IPS-18a (cell line): ENCODE measurements around the gene YRDC.
"Not testable (repeated sequence)": the region's sequence is repeated elsewhere in the genome, so short reads cannot be mapped to it uniquely, and the experiment has no call there.

ENCODE experiments used
- H3K27ac ChIP-seq: one replicate; pipeline ENCODE4 v1.5.1; 2013; ENCODE audit warnings: low read length
- H3K27me3 ChIP-seq: one replicate; pipeline ENCODE4 v1.6.1; 2013; ENCODE audit warnings: mild to moderate bottlenecking, low read length; ENCODE audit not compliant: control insufficient read depth, insufficient read depth
- H3K36me3 ChIP-seq: one replicate; pipeline ENCODE4 v1.6.1; 2013; ENCODE audit warnings: low read depth, low read length; ENCODE audit not compliant: control insufficient read depth
- H3K4me1 ChIP-seq: one replicate; pipeline ENCODE4 v1.6.1; 2013; ENCODE audit warnings: low read depth, low read length; ENCODE audit not compliant: control insufficient read depth
- H3K4me3 ChIP-seq: one replicate; pipeline ENCODE4 v1.5.1; 2013; ENCODE audit warnings: low read length
- H3K9ac ChIP-seq: one replicate; pipeline ENCODE4 v1.6.1; 2013; ENCODE audit warnings: mild to moderate bottlenecking, low read length, moderate library complexity
- H3K9me3 ChIP-seq: one replicate; pipeline ENCODE4 v1.6.1; 2013; ENCODE audit warnings: low read depth, low read length; ENCODE audit not compliant: control insufficient read depth

The YRDC gene

GRCh38 chr1:37793773-37794371 is 14.1 kb downstream of the YRDC start, which contains the start of gene MANEAL:
TSS of gene MANEAL (plus strand) at chr1:37793847. CDS start at chr1:37794183, 336 bp downstream.
- Histone ChIP-seq H3K4me1 (peaks cover 4% of the 10 kb centered on the region), H3K9ac (no peak within 1 kb of the TSS), H3K9me3 (no peaks in the 10 kb centered on the region), H3K27me3 (peaks cover 56% of the 10 kb centered on the region), H3K36me3 (no peaks in the 10 kb centered on the region), H3K4me3 (peak within 1 kb of the TSS; percentile 51), H3K27ac (no peak within 1 kb of the TSS)

- no peaks in the 10 kb centered on the region for H3K9me3 ChIP-seq
- no peak overlapping the region for H3K9ac ChIP-seq
- no peaks in the 10 kb centered on the region for H3K36me3 ChIP-seq
- H3K4me1 ChIP-seq = peaks cover 4% of the 10 kb centered on the region
- peak overlapping the region; percentile 51 for H3K4me3 ChIP-seq
- peaks cover 56% of the 10 kb centered on the region for H3K27me3 ChIP-seq
- H3K27ac ChIP-seq = no peak overlapping the region
These were observed 14.9 kb downstream of the YRDC start for GRCh38 chr1:37792943-37793686.

- H3K27me3 ChIP-seq = peaks cover 11% of the 10 kb centered on the region
- H3K9me3 ChIP-seq = no peaks in the 10 kb centered on the region
- no peaks in the 10 kb centered on the region for H3K36me3 ChIP-seq
- no peak overlapping the region for H3K4me3 ChIP-seq
- no peak overlapping the region for H3K27ac ChIP-seq
- no peaks in the 10 kb centered on the region for H3K4me1 ChIP-seq
- no peak overlapping the region for H3K9ac ChIP-seq
These were observed 25.5 kb downstream of the YRDC start for GRCh38 chr1:37782491-37782890.

GRCh38 chr1:37778654-37779053 is 29.4 kb downstream of the YRDC start:
- H3K4me3 ChIP-seq = no peak overlapping the region
- H3K27ac ChIP-seq = no peak overlapping the region
- no peaks in the 10 kb centered on the region for H3K9me3 ChIP-seq
- no peaks in the 10 kb centered on the region for H3K36me3 ChIP-seq
- peaks cover 5% of the 10 kb centered on the region for H3K27me3 ChIP-seq
- H3K9ac ChIP-seq = no peak overlapping the region
- no peaks in the 10 kb centered on the region for H3K4me1 ChIP-seq

GRCh38 chr1:37776946-37777516 is 31.0 kb downstream of the YRDC start:
- H3K36me3 ChIP-seq = no peaks in the 10 kb centered on the region
- H3K27ac ChIP-seq = no peak overlapping the region
- H3K9me3 ChIP-seq = no peaks in the 10 kb centered on the region
- no peak overlapping the region for H3K4me3 ChIP-seq
- no peaks in the 10 kb centered on the region for H3K4me1 ChIP-seq
- no peak overlapping the region for H3K9ac ChIP-seq
- peaks cover 5% of the 10 kb centered on the region for H3K27me3 ChIP-seq

- peaks cover 46% of the 10 kb centered on the region for H3K27me3 ChIP-seq
- not testable (repeated sequence) for H3K4me1 ChIP-seq, H3K36me3 ChIP-seq, H3K9ac ChIP-seq, H3K27ac ChIP-seq, H3K9me3 ChIP-seq, H3K4me3 ChIP-seq
These were observed 36.6 kb downstream of the YRDC start for GRCh38 chr1:37771440-37771839.

- no peak overlapping the region for H3K27ac ChIP-seq
- peaks cover 86% of the 10 kb centered on the region for H3K27me3 ChIP-seq
- H3K9ac ChIP-seq = no peak overlapping the region
- H3K4me3 ChIP-seq = no peak overlapping the region
- peaks cover 9% of the 10 kb centered on the region for H3K4me1 ChIP-seq
- H3K36me3 ChIP-seq = no peaks in the 10 kb centered on the region
- H3K9me3 ChIP-seq = no peaks in the 10 kb centered on the region
These were observed 40.5 kb downstream of the YRDC start for GRCh38 chr1:37767488-37767887.

GRCh38 chr1:37765916-37766664 is 41.9 kb downstream of the YRDC start:
- Histone ChIP-seq H3K36me3 (no peaks in the 10 kb centered on the region), H3K4me3 (peak overlapping the region; percentile 55), H3K27me3 (peaks cover 98% of the 10 kb centered on the region), H3K9me3 (no peaks in the 10 kb centered on the region), H3K9ac (no peak overlapping the region), H3K27ac (no peak overlapping the region), H3K4me1 (peaks cover 9% of the 10 kb centered on the region)

- H3K4me3 ChIP-seq = peak within 1 kb of the TSS; percentile 55
- peaks cover 98% of the 10 kb centered on the region for H3K27me3 ChIP-seq
These were observed 43.0 kb downstream of the YRDC start, which contains the start of gene EPHA10 for GRCh38 chr1:37764888-37765441. TSS of gene EPHA10 (minus strand) at chr1:37765120. CDS start at chr1:37765066, 54 bp downstream.

GRCh38 chr1:37764414-37764825 is 43.6 kb downstream of the YRDC start:
- H3K4me1 ChIP-seq = peaks cover 9% of the 10 kb centered on the region
- H3K4me3 ChIP-seq = peak overlapping the region; percentile 55
- no peaks in the 10 kb centered on the region for H3K9me3 ChIP-seq
- peaks cover 99% of the 10 kb centered on the region for H3K27me3 ChIP-seq
- H3K36me3 ChIP-seq = no peaks in the 10 kb centered on the region
- H3K9ac ChIP-seq = no peak overlapping the region
- H3K27ac ChIP-seq = no peak overlapping the region

More at GRCh38 chr1:37764888-37765441, 43.0 kb downstream of the YRDC start, which contains the start of gene EPHA10:
- Histone ChIP-seq H3K27ac (no peak within 1 kb of the TSS), H3K9ac (no peak within 1 kb of the TSS), H3K9me3 (no peaks in the 10 kb centered on the region), H3K36me3 (no peaks in the 10 kb centered on the region), H3K4me1 (peaks cover 9% of the 10 kb centered on the region)
